HCT116 (cell line): ENCODE data around the gene MPZ.

Experiments
- FOSL1 ChIP-seq: IDR thresholded peaks from 2 replicates; pipeline ENCODE4 v1.6.1; 2012; ENCODE audit warnings: low read depth
- POLR2A ChIP-seq: IDR thresholded peaks from 2 replicates; pipeline ENCODE4 v1.7.0; 2011; ENCODE audit warnings: borderline replicate concordance; ENCODE audit not compliant: insufficient read depth, insufficient read length; ENCODE audit errors: extremely low read depth
- POLR2AphosphoS5 ChIP-seq: IDR thresholded peaks from 2 replicates; pipeline ENCODE4 v1.6.1; 2011; ENCODE audit warnings: mild to moderate bottlenecking, low read depth, low read length, moderate library complexity
- ZNF274 ChIP-seq: fragments of 200-500 bp; sonication (Bioruptor generic); IDR thresholded peaks from 2 replicates; pipeline ENCODE4 v1.6.1; 2014; ENCODE audit warnings: mild to moderate bottlenecking, low read depth, low read length, inconsistent platforms
- TF ChIP-seq, protein P1 (sequence below), 3 experiments: fragments of 200-600 bp in 1 of 3; sonication (generic) in 1 of 3; IDR thresholded peaks in 2 of 3; conservative IDR thresholded peaks in 1 of 3; 2 replicates each; pipeline ENCODE4 v1.5.1; 2012 to 2017; ENCODE audit warnings: low read depth in 2 of 3, low read length in 2 of 3, antibody characterized with exemption in 1 of 3, borderline replicate concordance in 1 of 3, control low read depth in 1 of 3, mild to moderate bottlenecking in 1 of 3, mixed read lengths in 1 of 3, mixed run types in 1 of 3, moderate library complexity in 1 of 3; ENCODE audit not compliant: insufficient read depth in 1 of 3
- TF ChIP-seq, protein P2 (sequence below): IDR thresholded peaks from 2 replicates; pipeline ENCODE4 v1.6.1; 2012; ENCODE audit warnings: low read depth

DNA sequence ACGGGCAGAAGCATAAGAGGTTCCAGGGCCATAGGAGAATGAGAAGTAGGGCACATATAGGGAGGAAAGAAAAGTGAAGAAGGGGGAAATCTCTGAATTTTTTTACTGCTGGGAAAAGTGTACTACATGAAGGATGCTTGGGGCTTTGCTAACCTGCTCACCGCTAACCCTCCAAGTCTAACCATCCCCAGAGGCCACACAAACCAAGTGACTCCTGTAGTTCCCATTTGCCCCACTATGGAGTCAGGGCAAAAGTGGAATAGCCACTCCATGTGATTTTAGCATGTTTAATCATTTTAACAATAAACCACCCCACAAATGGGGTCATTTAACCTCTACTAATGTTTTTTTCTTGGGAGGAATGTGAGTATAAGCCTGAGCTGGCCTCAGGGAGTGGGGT is 24.7 kb downstream of the MPZ start:
- TF ChIP-seq, protein P1, sequence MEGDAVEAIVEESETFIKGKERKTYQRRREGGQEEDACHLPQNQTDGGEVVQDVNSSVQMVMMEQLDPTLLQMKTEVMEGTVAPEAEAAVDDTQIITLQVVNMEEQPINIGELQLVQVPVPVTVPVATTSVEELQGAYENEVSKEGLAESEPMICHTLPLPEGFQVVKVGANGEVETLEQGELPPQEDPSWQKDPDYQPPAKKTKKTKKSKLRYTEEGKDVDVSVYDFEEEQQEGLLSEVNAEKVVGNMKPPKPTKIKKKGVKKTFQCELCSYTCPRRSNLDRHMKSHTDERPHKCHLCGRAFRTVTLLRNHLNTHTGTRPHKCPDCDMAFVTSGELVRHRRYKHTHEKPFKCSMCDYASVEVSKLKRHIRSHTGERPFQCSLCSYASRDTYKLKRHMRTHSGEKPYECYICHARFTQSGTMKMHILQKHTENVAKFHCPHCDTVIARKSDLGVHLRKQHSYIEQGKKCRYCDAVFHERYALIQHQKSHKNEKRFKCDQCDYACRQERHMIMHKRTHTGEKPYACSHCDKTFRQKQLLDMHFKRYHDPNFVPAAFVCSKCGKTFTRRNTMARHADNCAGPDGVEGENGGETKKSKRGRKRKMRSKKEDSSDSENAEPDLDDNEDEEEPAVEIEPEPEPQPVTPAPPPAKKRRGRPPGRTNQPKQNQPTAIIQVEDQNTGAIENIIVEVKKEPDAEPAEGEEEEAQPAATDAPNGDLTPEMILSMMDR (IDR thresholded peaks at IDR 0.05 in 2 of 3, conservative IDR thresholded peaks at IDR 0.05 in 1 of 3; ENCODE audit: borderline replicate concordance in 1 of 3, insufficient read depth in 1 of 3, low read depth in 2 of 3, low read length in 2 of 3): no peak
- TF ChIP-seq, protein P2, sequence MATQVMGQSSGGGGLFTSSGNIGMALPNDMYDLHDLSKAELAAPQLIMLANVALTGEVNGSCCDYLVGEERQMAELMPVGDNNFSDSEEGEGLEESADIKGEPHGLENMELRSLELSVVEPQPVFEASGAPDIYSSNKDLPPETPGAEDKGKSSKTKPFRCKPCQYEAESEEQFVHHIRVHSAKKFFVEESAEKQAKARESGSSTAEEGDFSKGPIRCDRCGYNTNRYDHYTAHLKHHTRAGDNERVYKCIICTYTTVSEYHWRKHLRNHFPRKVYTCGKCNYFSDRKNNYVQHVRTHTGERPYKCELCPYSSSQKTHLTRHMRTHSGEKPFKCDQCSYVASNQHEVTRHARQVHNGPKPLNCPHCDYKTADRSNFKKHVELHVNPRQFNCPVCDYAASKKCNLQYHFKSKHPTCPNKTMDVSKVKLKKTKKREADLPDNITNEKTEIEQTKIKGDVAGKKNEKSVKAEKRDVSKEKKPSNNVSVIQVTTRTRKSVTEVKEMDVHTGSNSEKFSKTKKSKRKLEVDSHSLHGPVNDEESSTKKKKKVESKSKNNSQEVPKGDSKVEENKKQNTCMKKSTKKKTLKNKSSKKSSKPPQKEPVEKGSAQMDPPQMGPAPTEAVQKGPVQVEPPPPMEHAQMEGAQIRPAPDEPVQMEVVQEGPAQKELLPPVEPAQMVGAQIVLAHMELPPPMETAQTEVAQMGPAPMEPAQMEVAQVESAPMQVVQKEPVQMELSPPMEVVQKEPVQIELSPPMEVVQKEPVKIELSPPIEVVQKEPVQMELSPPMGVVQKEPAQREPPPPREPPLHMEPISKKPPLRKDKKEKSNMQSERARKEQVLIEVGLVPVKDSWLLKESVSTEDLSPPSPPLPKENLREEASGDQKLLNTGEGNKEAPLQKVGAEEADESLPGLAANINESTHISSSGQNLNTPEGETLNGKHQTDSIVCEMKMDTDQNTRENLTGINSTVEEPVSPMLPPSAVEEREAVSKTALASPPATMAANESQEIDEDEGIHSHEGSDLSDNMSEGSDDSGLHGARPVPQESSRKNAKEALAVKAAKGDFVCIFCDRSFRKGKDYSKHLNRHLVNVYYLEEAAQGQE: no peak
- TF ChIP-seq POLR2A (no peak), FOSL1 (no peak), ZNF274 (no peak), POLR2AphosphoS5 (no peak)
